K562 (cell line): ENCODE data around the gene HEXIM1. TPM values are rescaled to one million over a fixed set of nuclear protein-coding genes. Genes with fewer than 3 reads are reported as not detected.
A peak's percentile ranks its signal among the peaks of the same experiment; 100 is the strongest.
"Not testable (repeated sequence)": the region's sequence is repeated elsewhere in the genome, so short reads cannot be mapped to it uniquely, and the experiment has no call there.

Source experiments
- ATAC-seq: fragments of 200-7000 bp; cut with Tn5 transposase; 3 replicates; pipeline ENCODE4 v1.9.1; 2020; ENCODE audit warnings: moderate library complexity
- BruUV-seq: library from RNA; stranded (reverse); fragments of 400-500 nt; replicated peaks from 2 replicates; lab custom pipeline; 2021; lab: Mats Ljungman, UMichigan
- CTCF ChIA-PET: fragments of 300-600 bp; formaldehyde crosslinking; extraction: SDS; loops from one replicate; lab custom pipeline; 2021; ENCODE audit warnings: low intra/inter-chr PET ratio; lab: Yijun Ruan, JAX
- POLR2A ChIA-PET: fragments of 300-600, 350-650 bp; sonication (Branson Sonifier 250); formaldehyde crosslinking; extraction: SDS; loops from one replicate; lab custom pipeline; 2021; ENCODE audit warnings: antibody characterized with exemption, inconsistent platforms; lab: Yijun Ruan, JAX
- DNase-seq, 4 experiments: peaks; one replicate each; pipeline versions ENCODE4 v3.0.0 to v3.0.0-alpha.2; 2011 to 2018; ENCODE audit warnings: low spot score in 3 of 4, mixed read lengths in 3 of 4; ENCODE audit errors: extremely low read depth in 1 of 4
- FAIRE-seq: peaks from 2 replicates; lab custom pipeline; 2011; peaks lifted over from hg19 to GRCh38; lab: Jason Lieb, UNC
- H2AFZ ChIP-seq: 2 replicates; pipeline ENCODE4 v1.6.0; 2011; ENCODE audit warnings: low read depth, low read length, control low read depth, inconsistent platforms
- H3K27ac ChIP-seq: fragments of 200-600 bp; 3 replicates; pipeline ENCODE4 v1.8.0; 2011; ENCODE audit warnings: low read depth, mild to moderate bottlenecking, control low read depth, inconsistent platforms, low read length, moderate library complexity, mixed read lengths; ENCODE audit errors: extremely low read depth
- H3K27me3 ChIP-seq, 2 experiments: fragments of 300-600 bp in 1 of 2; 2 replicates in 1 of 2; 3 replicates in 1 of 2; pipeline versions ENCODE4 v1.6.0 to v1.8.0; 2011; ENCODE audit warnings: inconsistent platforms in 2 of 2, low read length in 2 of 2, mild to moderate bottlenecking in 1 of 2, mixed read lengths in 1 of 2, moderate library complexity in 1 of 2; ENCODE audit not compliant: control insufficient read depth in 2 of 2, insufficient read depth in 2 of 2
- H3K36me3 ChIP-seq: fragments of 300-600 bp; 3 replicates; pipeline ENCODE4 v1.8.0; 2011; ENCODE audit warnings: mild to moderate bottlenecking, low read length, inconsistent platforms; ENCODE audit not compliant: control insufficient read depth, insufficient read depth
- H3K4me1 ChIP-seq, 2 experiments: fragments of 200-600 bp in 1 of 2; replicated peaks in 1 of 2; 2 replicates in 1 of 2; 3 replicates in 1 of 2; pipeline versions ENCODE4 v1.5.1 to v1.8.0; 2011; ENCODE audit warnings: inconsistent platforms in 2 of 2, low read length in 2 of 2, mild to moderate bottlenecking in 1 of 2, mixed read lengths in 1 of 2, moderate library complexity in 1 of 2; ENCODE audit not compliant: control insufficient read depth in 2 of 2, insufficient read depth in 2 of 2
- H3K4me2 ChIP-seq: 2 replicates; pipeline ENCODE4 v1.6.1; 2011; ENCODE audit warnings: low read length, control low read depth, inconsistent platforms, mixed read lengths; ENCODE audit not compliant: insufficient read depth
- H3K4me3 ChIP-seq: fragments of 200-600 bp; sonication (generic), shearing (Covaris generic); 2 replicates; pipeline ENCODE4 v1.5.1; 2016; ENCODE audit warnings: control low read depth, inconsistent platforms
- H3K79me2 ChIP-seq: fragments of 200-600 bp; 3 replicates; pipeline ENCODE4 v1.8.0; 2011; ENCODE audit warnings: low read length, inconsistent platforms; ENCODE audit not compliant: control insufficient read depth, insufficient read depth
- H3K9ac ChIP-seq, 2 experiments: 2 replicates each; pipeline versions ENCODE4 v1.6.0 to v1.6.1; 2011; ENCODE audit warnings: low read depth in 2 of 2, low read length in 2 of 2, control low read depth in 1 of 2, inconsistent platforms in 1 of 2, mild to moderate bottlenecking in 1 of 2, mixed read lengths in 1 of 2; ENCODE audit not compliant: insufficient read depth in 1 of 2
- H3K9me1 ChIP-seq: one replicate; pipeline ENCODE4 v1.6.0; 2011; ENCODE audit warnings: inconsistent platforms, mild to moderate bottlenecking, low read length, moderate library complexity; ENCODE audit not compliant: control insufficient read depth, insufficient read depth
- H3K9me3 ChIP-seq: replicated peaks from 2 replicates; pipeline ENCODE4 v1.5.1; 2011; ENCODE audit warnings: low read depth, low read length, inconsistent platforms; ENCODE audit not compliant: control insufficient read depth, insufficient read depth
- H4K20me1 ChIP-seq: replicated peaks from 2 replicates; pipeline ENCODE4 v1.6.1; 2011; ENCODE audit warnings: low read length, inconsistent platforms, mixed read lengths; ENCODE audit not compliant: control insufficient read depth, insufficient read depth
- CBX8 ChIP-seq: fragments of 200-600 bp; sonication (generic); IDR thresholded peaks from 2 replicates; pipeline ENCODE4 v1.6.1; 2012; ENCODE audit warnings: borderline replicate concordance, mixed run types, low read depth, mild to moderate bottlenecking, moderate library complexity, mixed read lengths, low read length, control low read depth, inconsistent platforms; ENCODE audit not compliant: poor library complexity, severe bottlenecking; ENCODE audit errors: extremely low read depth
- DMBX1 ChIP-seq: fragments of 250-450 bp; sonication (Bioruptor Pico); IDR thresholded peaks from 2 replicates; pipeline ENCODE4 v1.8.0; 2022; ENCODE audit warnings: inconsistent platforms, mild to moderate bottlenecking, moderate library complexity, borderline replicate concordance
- EGR1 ChIP-seq: fragments of 450-650 bp; conservative IDR thresholded peaks from 2 replicates; pipeline ENCODE4 v1.6.1; 2017; ENCODE audit warnings: mild to moderate bottlenecking
- FOSL1 ChIP-seq: fragments of 200-800 bp; sonication (Bioruptor generic); conservative IDR thresholded peaks from 2 replicates; pipeline ENCODE4 v1.6.1; 2016; ENCODE audit warnings: missing genetic modification characterization, missing compliant biosample characterization
- KLF1 ChIP-seq: fragments of 450-650 bp; IDR thresholded peaks from 2 replicates; pipeline ENCODE4 v1.6.1; 2016; ENCODE audit warnings: missing genetic modification characterization, missing compliant biosample characterization
- NR2C1 ChIP-seq, 2 experiments: fragments of 450-650 bp; IDR thresholded peaks; 2 replicates each; pipeline ENCODE4 v1.6.1; 2017; ENCODE audit warnings: mild to moderate bottlenecking in 2 of 2, antibody characterized with exemption in 1 of 2, inconsistent platforms in 1 of 2, missing compliant biosample characterization in 1 of 2, missing genetic modification characterization in 1 of 2
- ZEB2 ChIP-seq: fragments of 450-650 bp; IDR thresholded peaks from 2 replicates; pipeline ENCODE4 v1.6.1; 2016
- ZNF589 ChIP-seq: fragments of 200-800 bp; sonication (Bioruptor generic); IDR thresholded peaks from 2 replicates; pipeline ENCODE4 v1.6.1; 2016; ENCODE audit warnings: low read depth, missing genetic modification characterization, missing compliant biosample characterization
- WGBS: fragments of 100-300 bp; shearing (Covaris generic); methylation state at CpG from one replicate; pipeline ENCODE4 v1.1.6; 2016; ENCODE audit warnings: low coverage, mixed read lengths; ENCODE audit not compliant: insufficient coverage; ENCODE audit errors: missing lambda C conversion rate; 5-methylcytosine and 5-hydroxymethylcytosine counted together
- in situ Hi-C: fragments of 300-500 bp; cut with MboI; formaldehyde crosslinking; loops from 4 replicates; pipeline ENCODE4 v1.15.0; 2018; ENCODE audit warnings: inconsistent platforms, mixed read lengths
- intact Hi-C: fragments of 100-400 bp; cut with micrococcal nuclease; formaldehyde crosslinking; loops from 2 replicates; pipeline ENCODE4 v1.14.2; 2022
- polyA plus RNA-seq, 8 experiments: library from polyadenylated mRNA; depleted of rRNA in 4 of 8; stranded (reverse) in 5 of 8; unstranded in 3 of 8; fragments of >200 nt; fragmentation: Nextera tagmentation in 2 of 8; fragmentation: Illumina TruSeq in 1 of 8; extraction: Ambion mirVana in 2 of 8; extraction: Trizol in 1 of 8; gene quantifications; 2 replicates each; pipeline versions ENCODE4 v1.2.1 to v1.2.3, GENCODE V29; 2011 to 2014; ENCODE audit warnings: inconsistent platforms in 1 of 8, missing spikeins in 1 of 8
- total RNA-seq, 7 experiments: library from RNA; depleted of rRNA in 6 of 7; stranded (reverse); fragments of >200 nt in 6 of 7; fragmentation: Illumina TruSeq in 2 of 7; extraction: Trizol in 2 of 7; gene quantifications; 2 replicates each; pipeline versions ENCODE4 v1.2.1 to v1.2.3, GENCODE V29; 2011 to 2021; ENCODE audit warnings: low replicate concordance in 1 of 7
- TF ChIP-seq, protein P1 (sequence below): fragments of 200-800 bp; sonication (Bioruptor generic); IDR thresholded peaks from 2 replicates; pipeline ENCODE4 v1.6.1; 2017; ENCODE audit warnings: missing genetic modification characterization, missing compliant biosample characterization

HEXIM1 gene
- total and polyA plus RNA-seq, 9 of the 15 experiments (the other 6 are each of a cell fraction or from before 2014, with no cell fraction given): 1.4 to 28.3 (median 9.1) TPM

DNA sequence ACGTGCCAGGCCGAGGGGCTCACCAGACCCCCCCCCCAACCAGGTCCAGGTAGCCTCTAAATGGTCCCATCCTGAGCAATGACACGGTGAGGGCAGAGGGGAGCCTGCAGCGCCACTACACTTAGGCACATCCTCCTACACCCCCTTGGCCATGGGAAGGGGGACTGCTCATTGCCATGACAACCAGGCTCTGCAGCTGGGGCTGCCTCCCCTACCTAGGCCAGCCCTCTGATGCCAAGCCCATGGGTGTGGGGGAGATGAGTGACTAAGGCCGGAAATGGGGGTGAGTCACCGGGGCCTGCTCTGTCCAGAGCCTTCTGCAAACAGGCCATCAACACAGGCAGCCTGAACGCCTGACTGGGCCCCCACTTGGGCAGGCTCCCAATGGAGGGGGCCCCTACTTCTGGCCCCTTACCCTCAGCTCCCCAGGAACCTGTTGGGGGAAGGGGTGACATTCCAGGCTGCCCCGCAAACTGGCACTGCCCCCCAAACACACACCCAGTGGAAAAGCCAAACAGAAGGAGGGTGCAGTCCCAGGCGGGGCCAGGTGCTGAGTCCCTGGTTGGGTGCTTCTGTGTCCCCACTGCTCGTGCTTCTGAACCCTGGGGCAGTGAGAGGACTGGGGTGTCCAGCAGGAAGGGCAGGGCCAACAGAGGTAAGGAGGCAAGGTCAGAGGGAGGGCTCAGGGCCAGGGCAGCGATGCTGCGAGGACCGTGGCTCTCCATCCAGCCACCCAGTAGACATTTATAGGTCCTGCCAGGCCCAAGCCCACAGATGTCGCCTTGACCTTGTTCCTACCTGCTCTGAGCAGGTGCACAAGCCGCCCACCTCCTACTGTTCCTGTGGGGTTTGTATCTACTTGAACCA lies 24.1 kb upstream of the HEXIM1 start (continued):
- TF ChIP-seq CBX8 (no peak), KLF1 (tag) (0 out of 2 replicates have a peak, but pooled peaks have one; percentile 30), DMBX1 (CRISPR knock-in tag) (peak; percentile 40; the same call in 1 of the 2 replicates), FOSL1 (tag) (peak; percentile 99), NR2C1 (IDR thresholded peaks at IDR 0.05) (0 out of 2 replicates have a peak, but pooled peaks have one; percentile 21), NR2C1 (tag; IDR thresholded peaks at IDR 0.05) (no peak)
- TF ChIP-seq, protein P1, sequence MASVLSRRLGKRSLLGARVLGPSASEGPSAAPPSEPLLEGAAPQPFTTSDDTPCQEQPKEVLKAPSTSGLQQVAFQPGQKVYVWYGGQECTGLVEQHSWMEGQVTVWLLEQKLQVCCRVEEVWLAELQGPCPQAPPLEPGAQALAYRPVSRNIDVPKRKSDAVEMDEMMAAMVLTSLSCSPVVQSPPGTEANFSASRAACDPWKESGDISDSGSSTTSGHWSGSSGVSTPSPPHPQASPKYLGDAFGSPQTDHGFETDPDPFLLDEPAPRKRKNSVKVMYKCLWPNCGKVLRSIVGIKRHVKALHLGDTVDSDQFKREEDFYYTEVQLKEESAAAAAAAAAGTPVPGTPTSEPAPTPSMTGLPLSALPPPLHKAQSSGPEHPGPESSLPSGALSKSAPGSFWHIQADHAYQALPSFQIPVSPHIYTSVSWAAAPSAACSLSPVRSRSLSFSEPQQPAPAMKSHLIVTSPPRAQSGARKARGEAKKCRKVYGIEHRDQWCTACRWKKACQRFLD: peak; percentile 90

DNA sequence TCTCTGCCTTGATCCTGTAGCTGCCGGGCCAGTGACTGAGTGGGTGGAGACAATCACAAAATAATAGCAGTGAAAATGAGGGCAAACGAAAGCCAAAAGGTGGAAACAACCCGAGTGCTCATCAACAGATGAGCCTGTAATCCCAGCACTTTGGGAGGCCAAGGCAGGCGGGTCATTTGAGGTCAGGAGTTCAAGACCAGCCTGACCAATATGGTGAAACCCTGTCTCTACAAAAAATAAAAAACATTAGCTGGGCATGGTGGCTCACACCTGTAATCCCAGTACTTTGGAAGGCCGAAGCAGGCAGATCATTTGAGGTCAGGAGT lies 23.5 kb upstream of the HEXIM1 start:
- in situ Hi-C loops, H3K36me3 ChIP-seq, CTCF ChIA-PET, H3K9me1 ChIP-seq, H4K20me1 ChIP-seq, H3K4me3 ChIP-seq, H3K27me3 ChIP-seq, BruUV-seq, H3K9me3 ChIP-seq, H3K79me2 ChIP-seq, ATAC-seq: not testable (repeated sequence)
- DNase-seq (peak in 1 of 4 experiments; percentile 51), FAIRE-seq (peak; percentile 88)
- peak overlapping the region; percentile 60 to 85; a peak in 2 of 4 replicates for H3K9ac ChIP-seq
- intact Hi-C loops: loop anchor here (10.0 kb wide), 1 partner anchor 110 kb away; no protein-coding TSS in a partner anchor
- POLR2A ChIA-PET: interaction anchor here (0.6 to 1.1 kb wide), 2 partner anchors 23 to 218 kb away, joined by 3 read pairs; partner anchors contain the start of gene HEXIM1
- H3K4me1 ChIP-seq: peaks cover 38 to 53% of the 10 kb centered on the region in 2 experiments
- 0 out of 2 replicates have a peak, but pooled peaks have one; percentile 11 for TF ChIP-seq ZEB2
- 0 out of 2 replicates have a peak, but pooled peaks have one; percentile 18 for TF ChIP-seq DMBX1 (CRISPR knock-in tag)
- TF ChIP-seq ZNF589: 0 out of 2 replicates have a peak, but pooled peaks have one; percentile 7
- peak; percentile 82; the same call in 1 of the 2 replicates for TF ChIP-seq EGR1
- peak overlapping the region; percentile 92; the same call in 2 of the 3 replicates for H3K27ac ChIP-seq
- H3K4me2 ChIP-seq: peak overlapping the region; percentile 67
- 12% methylated on average over 5 of the region's 5 CpGs for WGBS
- peak overlapping the region; percentile 82 for H2AFZ ChIP-seq
